Epithelial cell of proximal tubule (primary cell): ENCODE measurements around the gene ATPAF2. TPM values are rescaled to one million over a fixed set of nuclear protein-coding genes. Genes with fewer than 3 reads are reported as not detected.

Experiments
- DNase-seq: peaks from one replicate; pipeline ENCODE4 v3.0.0-alpha.2; 2011; ENCODE audit warnings: low read depth
- H3K4me3 ChIP-seq: 2 replicates; pipeline ENCODE4 v1.5.1; 2011; ENCODE audit warnings: low read depth, mild to moderate bottlenecking, low read length
- CTCF ChIP-seq: conservative IDR thresholded peaks from 2 replicates; pipeline ENCODE4 v1.5.1; 2012; ENCODE audit warnings: low read depth, mild to moderate bottlenecking, low read length
- total RNA-seq: library from RNA; depleted of rRNA; stranded (reverse); fragments of >200 nt; gene quantifications from 2 replicates; pipeline ENCODE4 v1.2.3, GENCODE V29; 2015

The ATPAF2 gene
- total RNA-seq, 1 donor from 2014 or later = 19.5 TPM

GRCh38 chr17:18041776-18042175 lies 2.8 kb upstream of the ATPAF2 start:
- no peak for TF ChIP-seq CTCF
- DNase-seq = no peak
- H3K4me3 ChIP-seq = no peak overlapping the region

- TF ChIP-seq CTCF = no peak
- peak overlapping the region; percentile 93 for H3K4me3 ChIP-seq
- no peak for DNase-seq
Observed at GRCh38 chr17:18040261-18040858, 1.4 kb upstream of the ATPAF2 start.

- H3K4me3 ChIP-seq = peak overlapping the region; percentile 93
- DNase-seq = no peak
- TF ChIP-seq CTCF = no peak
Observed at GRCh38 chr17:18039535-18040260, 730 bp upstream of the ATPAF2 start.

GRCh38 chr17:18038149-18038850 lies 668 bp downstream of the ATPAF2 start:
- H3K4me3 ChIP-seq = peak overlapping the region; percentile 93
- TF ChIP-seq CTCF = no peak
- no peak for DNase-seq

GRCh38 chr17:18037486-18037885 lies 1.5 kb downstream of the ATPAF2 start:
- DNase-seq = no peak
- TF ChIP-seq CTCF = no peak
- no peak overlapping the region for H3K4me3 ChIP-seq

- TF ChIP-seq CTCF = no peak
- DNase-seq = no peak
- H3K4me3 ChIP-seq = no peak overlapping the region
Observed at GRCh38 chr17:18035704-18036103, 3.3 kb downstream of the ATPAF2 start.
